SK-N-SH (cell line): ENCODE results near the gene DSCAM. TPM values are rescaled to one million over a fixed set of nuclear protein-coding genes. Genes with fewer than 3 reads are reported as not detected.

Experiments
- CTCF ChIA-PET: fragments of 300-600, 350-600 bp; formaldehyde crosslinking; extraction: SDS; loops from one replicate; lab custom pipeline; 2021; lab: Yijun Ruan, JAX
- POLR2A ChIA-PET: fragments of 350-600 bp; sonication (Branson Sonifier 250); formaldehyde crosslinking; extraction: SDS; loops from one replicate; lab custom pipeline; 2020; ENCODE audit warnings: antibody characterized with exemption, inconsistent platforms; lab: Yijun Ruan, JAX
- DNase-seq: peaks from one replicate; pipeline ENCODE4 v3.0.0; 2012
- H2AFZ ChIP-seq: fragments of 200-600 bp; sonication (generic); 2 replicates; pipeline ENCODE4 v1.8.1; 2016; ENCODE audit warnings: antibody characterized with exemption, mild to moderate bottlenecking, low read depth
- H3F3A ChIP-seq: fragments of 200-600 bp; sonication (generic); replicated peaks from 2 replicates; pipeline ENCODE3; 2016; ENCODE audit warnings: antibody characterized with exemption, mild to moderate bottlenecking; ENCODE audit not compliant: insufficient read depth
- H3K27ac ChIP-seq, 2 experiments: fragments of 200-500 bp in 1 of 2; fragments of 200-600 bp in 1 of 2; sonication (Bioruptor generic) in 1 of 2; sonication (generic), shearing (Covaris generic) in 1 of 2; 2 replicates each; pipeline versions ENCODE4 v1.5.1 to v1.6.1; 2014 to 2016; ENCODE audit warnings: low read depth in 2 of 2, inconsistent platforms in 1 of 2, low read length in 1 of 2, mild to moderate bottlenecking in 1 of 2, mixed read lengths in 1 of 2
- H3K27me3 ChIP-seq: fragments of 200-600 bp; sonication (generic), shearing (Covaris generic); 2 replicates; pipeline ENCODE4 v1.6.1; 2016; ENCODE audit warnings: mixed run types; ENCODE audit not compliant: insufficient read depth
- H3K36me3 ChIP-seq, 2 experiments: fragments of 200-500 bp in 1 of 2; fragments of 200-600 bp in 1 of 2; sonication (Bioruptor generic) in 1 of 2; sonication (generic) in 1 of 2; replicated peaks in 1 of 2; 2 replicates each; pipeline versions ENCODE3 to v1.5.1; 2014 to 2016; ENCODE audit warnings: low read length in 1 of 2, mild to moderate bottlenecking in 1 of 2; ENCODE audit not compliant: insufficient read depth in 2 of 2, control insufficient read depth in 1 of 2
- H3K4me1 ChIP-seq, 2 experiments: fragments of 200-500 bp in 1 of 2; fragments of 200-600 bp in 1 of 2; sonication (Bioruptor generic) in 1 of 2; sonication (generic), shearing (Covaris generic) in 1 of 2; 2 replicates each; pipeline versions ENCODE4 v1.5.1 to v1.6.1; 2014 to 2016; ENCODE audit warnings: low read depth in 1 of 2, low read length in 1 of 2, mixed run types in 1 of 2; ENCODE audit not compliant: insufficient read depth in 2 of 2, control insufficient read depth in 1 of 2
- H3K4me2 ChIP-seq: fragments of 200-600 bp; sonication (generic), shearing (Covaris generic); 2 replicates; pipeline ENCODE4 v1.6.1; 2017; ENCODE audit warnings: mixed run types
- H3K4me3 ChIP-seq, 2 experiments: fragments of 200-500 bp in 1 of 2; fragments of 200-600 bp in 1 of 2; sonication (Bioruptor generic) in 1 of 2; sonication (generic), shearing (Covaris generic) in 1 of 2; 2 replicates each; pipeline versions ENCODE4 v1.5.1 to v1.8.1; 2014 to 2016; ENCODE audit warnings: low read depth in 2 of 2, inconsistent platforms in 1 of 2, low read length in 1 of 2, mild to moderate bottlenecking in 1 of 2, mixed read lengths in 1 of 2, moderate library complexity in 1 of 2
- H3K79me2 ChIP-seq: fragments of 200-600 bp; sonication (generic); 2 replicates; pipeline ENCODE4 v1.8.1; 2017; ENCODE audit warnings: mild to moderate bottlenecking; ENCODE audit not compliant: insufficient read depth
- H3K9ac ChIP-seq: fragments of 200-600 bp; sonication (generic); 2 replicates; pipeline ENCODE4 v1.6.1; 2017; ENCODE audit warnings: mixed run types
- H3K9me2 ChIP-seq: fragments of 200-600 bp; sonication (generic); 2 replicates; pipeline ENCODE4 v1.6.1; 2017; ENCODE audit warnings: mixed run types
- H3K9me3 ChIP-seq: fragments of 200-600 bp; sonication (generic); 2 replicates; pipeline ENCODE4 v1.6.1; 2017; ENCODE audit warnings: mixed run types, mild to moderate bottlenecking, moderate library complexity
- H4K20me1 ChIP-seq: fragments of 200-600 bp; sonication (generic); 2 replicates; pipeline ENCODE4 v1.6.1; 2017; ENCODE audit warnings: mild to moderate bottlenecking, mixed run types; ENCODE audit not compliant: insufficient read depth
- EP300 ChIP-seq, 2 experiments: IDR thresholded peaks; 2 replicates each; pipeline versions ENCODE4 v1.4.0 to v1.6.1; 2012; ENCODE audit warnings: borderline replicate concordance in 1 of 2, low read depth in 1 of 2, low read length in 1 of 2
- IRF3 ChIP-seq: fragments of 150-350 bp; IDR thresholded peaks from 2 replicates; pipeline ENCODE4 v1.6.1; 2016; ENCODE audit warnings: mild to moderate bottlenecking, low read depth, low read length
- JUND ChIP-seq: IDR thresholded peaks from 2 replicates; pipeline ENCODE4 v1.4.0; 2012
- MAX ChIP-seq: IDR thresholded peaks from 2 replicates; pipeline ENCODE4 v1.4.0; 2012; ENCODE audit warnings: low read depth
- MEF2A ChIP-seq: IDR thresholded peaks from 2 replicates; pipeline ENCODE4 v1.4.0; 2012; ENCODE audit warnings: low read depth, borderline replicate concordance
- NFIC ChIP-seq: IDR thresholded peaks from 2 replicates; pipeline ENCODE4 v1.4.0; 2012; ENCODE audit warnings: borderline replicate concordance
- POLR2AphosphoS5 ChIP-seq: IDR thresholded peaks from 2 replicates; pipeline ENCODE4 v1.6.1; 2012; ENCODE audit warnings: low read depth, low read length
- RCOR1 ChIP-seq: fragments of 150-350 bp; IDR thresholded peaks from 2 replicates; pipeline ENCODE4 v1.6.1; 2017; ENCODE audit warnings: antibody characterized with exemption, low read length
- RFX5 ChIP-seq: IDR thresholded peaks from 2 replicates; pipeline ENCODE4 v1.6.1; 2012; ENCODE audit warnings: mild to moderate bottlenecking, improper control_type of control experiment, low read length
- RXRA ChIP-seq: IDR thresholded peaks from 2 replicates; pipeline ENCODE4 v1.4.0; 2012; ENCODE audit warnings: low read depth, mild to moderate bottlenecking, borderline replicate concordance
- SMC3 ChIP-seq: IDR thresholded peaks from 2 replicates; pipeline ENCODE4 v1.6.1; 2012; ENCODE audit warnings: low read depth, low read length, improper control_type of control experiment
- TAF1 ChIP-seq: IDR thresholded peaks from 2 replicates; pipeline ENCODE4 v1.6.1; 2012; ENCODE audit warnings: low read depth, mild to moderate bottlenecking, low read length, moderate library complexity, borderline replicate concordance
- TCF12 ChIP-seq: IDR thresholded peaks from 2 replicates; pipeline ENCODE4 v1.4.0; 2012
- TEAD4 ChIP-seq: IDR thresholded peaks from 2 replicates; pipeline ENCODE4 v1.4.0; 2012; ENCODE audit warnings: mild to moderate bottlenecking, borderline replicate concordance; ENCODE audit not compliant: insufficient read depth
- USF1 ChIP-seq: IDR thresholded peaks from 2 replicates; pipeline ENCODE4 v1.4.0; 2012; ENCODE audit warnings: low read depth, borderline replicate concordance
- USF2 ChIP-seq: fragments of 150-350 bp; IDR thresholded peaks from 2 replicates; pipeline ENCODE4 v1.6.1; 2017; ENCODE audit warnings: antibody characterized with exemption, low read length, low read depth, borderline replicate concordance
- YY1 ChIP-seq: IDR thresholded peaks from 2 replicates; pipeline ENCODE4 v1.4.0; 2012; ENCODE audit warnings: low read depth, mild to moderate bottlenecking
- WGBS: methylation state at CpG from one replicate; pipeline ENCODE4 v1.1.6; 2017; ENCODE audit warnings: low lambda C conversion rate; 5-methylcytosine and 5-hydroxymethylcytosine counted together
- polyA plus RNA-seq, 3 experiments: library from polyadenylated mRNA; depleted of rRNA; stranded (reverse); fragments of >200 nt; gene quantifications; 2 replicates each; pipeline ENCODE4 v1.2.3, GENCODE V29; 2012

Gene DSCAM
- polyA plus RNA-seq, 1 of the 3 experiments (the other 2 are of a cell fraction): not detected

GRCh38 chr21:40610345-40610744 lies 236.6 kb downstream of the DSCAM start:
- Histone ChIP-seq H3K27me3 (no peaks in the 10 kb centered on the region), H3K9ac (no peak overlapping the region), H2AFZ (no peak overlapping the region), H4K20me1 (no peaks in the 10 kb centered on the region), H3K4me2 (no peak overlapping the region), H3K4me3 (no peak overlapping the region), H3F3A (no peaks in the 10 kb centered on the region), H3K4me1 (no peaks in the 10 kb centered on the region; a peak in 1 of 4 replicates), H3K36me3 (no peaks in the 10 kb centered on the region), H3K79me2 (no peaks in the 10 kb centered on the region), H3K9me3 (no peaks in the 10 kb centered on the region; the same call in 1 of the 2 replicates), H3K27ac (no peak overlapping the region), H3K9me2 (no peaks in the 10 kb centered on the region)
- ChIA-PET CTCF (interaction anchor here (1.0 kb wide), 1 partner anchor 13 kb away, joined by 3 read pairs; no protein-coding TSS in a partner anchor), POLR2A (interaction anchor here (0.8 kb wide), 1 partner anchor 13 kb away, joined by 7 read pairs; no protein-coding TSS in a partner anchor)
- TF ChIP-seq USF1 (no peak), RFX5 (no peak), MEF2A (no peak), MAX (no peak), TEAD4 (no peak), USF2 (no peak), IRF3 (no peak)
- DNase-seq: no peak
- 47% methylated on average over 6 of the region's 6 CpGs for WGBS

GRCh38 chr21:40606341-40606740 lies 240.6 kb downstream of the DSCAM start:
- no peak overlapping the region for H2AFZ ChIP-seq
- no peaks in the 10 kb centered on the region for H3K27me3 ChIP-seq
- CTCF ChIA-PET: no interaction called here
- no peak for DNase-seq
- H3K79me2 ChIP-seq: no peaks in the 10 kb centered on the region
- no peaks in the 10 kb centered on the region for H3K9me2 ChIP-seq
- no peaks in the 10 kb centered on the region; a peak in 1 of 4 replicates for H3K4me1 ChIP-seq
- H3K4me3 ChIP-seq: no peak overlapping the region
- no peaks in the 10 kb centered on the region for H4K20me1 ChIP-seq
- no peaks in the 10 kb centered on the region for H3K36me3 ChIP-seq
- H3K9ac ChIP-seq: no peak overlapping the region
- no peak for TF ChIP-seq TAF1
- TF ChIP-seq POLR2AphosphoS5: no peak
- TF ChIP-seq NFIC: no peak
- no peak for TF ChIP-seq JUND
- TF ChIP-seq YY1: no peak
- no peak for TF ChIP-seq TEAD4
- no peak for TF ChIP-seq EP300 (IDR thresholded peaks at IDR 0.05; ENCODE audit: borderline replicate concordance in 1 of 2, low read depth in 1 of 2, low read length in 1 of 2)
- no peak for TF ChIP-seq RXRA
- TF ChIP-seq RFX5: no peak
- TF ChIP-seq TCF12: no peak
- TF ChIP-seq RCOR1: no peak
- no peak for TF ChIP-seq SMC3
- no peak overlapping the region for H3K27ac ChIP-seq
- WGBS: 37% methylated on average over 2 of the region's 2 CpGs
- H3K9me3 ChIP-seq: peaks cover 7% of the 10 kb centered on the region; the same call in 1 of the 2 replicates
- no peak overlapping the region for H3K4me2 ChIP-seq
- H3F3A ChIP-seq: no peaks in the 10 kb centered on the region
- POLR2A ChIA-PET: no interaction called here
